Activated T-cell treated with anti-CD3 and anti-CD28 coated beads, Interleukin-2, amount 50 U/mL, for 24 hours (primary cell): Measurements from ENCODE around the gene IGLL5.

ENCODE experiments used
- DNase-seq: peaks from one replicate; pipeline ENCODE4 v3.0.0-alpha.2; 2020
- H3K27ac Mint-ChIP-seq: 2 replicates; pipeline ENCODE4 v1.8.0; 2020; ENCODE audit warnings: mild to moderate bottlenecking, mixed read lengths
- H3K27me3 Mint-ChIP-seq: 2 replicates; pipeline ENCODE4 v1.8.0; 2020; ENCODE audit warnings: mixed read lengths
- H3K36me3 Mint-ChIP-seq: 2 replicates; pipeline ENCODE4 v1.8.0; 2020; ENCODE audit warnings: low read depth, mixed read lengths
- H3K4me1 Mint-ChIP-seq: 2 replicates; pipeline ENCODE4 v1.8.0; 2020; ENCODE audit warnings: low read depth, mixed read lengths
- H3K4me3 Mint-ChIP-seq: 2 replicates; pipeline ENCODE4 v1.8.0; 2020; ENCODE audit warnings: mild to moderate bottlenecking, moderate library complexity, mixed read lengths
- H3K9me3 Mint-ChIP-seq: 2 replicates; pipeline ENCODE4 v1.8.0; 2020; ENCODE audit warnings: mixed read lengths

Gene IGLL5

GRCh38 chr22:22909605-22910271 is 22.1 kb downstream of the IGLL5 start:
- Mint-ChIP-seq H3K27ac (no peak overlapping the region), H3K4me1 (no peaks in the 10 kb centered on the region), H3K36me3 (no peaks in the 10 kb centered on the region), H3K27me3 (no peaks in the 10 kb centered on the region), H3K4me3 (no peak overlapping the region), H3K9me3 (no peaks in the 10 kb centered on the region)
- no peak for DNase-seq

- Mint-ChIP-seq H3K36me3 (no peaks in the 10 kb centered on the region), H3K4me3 (no peak overlapping the region), H3K27ac (no peak overlapping the region), H3K27me3 (no peaks in the 10 kb centered on the region), H3K4me1 (no peaks in the 10 kb centered on the region), H3K9me3 (no peaks in the 10 kb centered on the region)
- no peak for DNase-seq
Measured at GRCh38 chr22:22910272-22911240, 22.9 kb downstream of the IGLL5 start.

DNA sequence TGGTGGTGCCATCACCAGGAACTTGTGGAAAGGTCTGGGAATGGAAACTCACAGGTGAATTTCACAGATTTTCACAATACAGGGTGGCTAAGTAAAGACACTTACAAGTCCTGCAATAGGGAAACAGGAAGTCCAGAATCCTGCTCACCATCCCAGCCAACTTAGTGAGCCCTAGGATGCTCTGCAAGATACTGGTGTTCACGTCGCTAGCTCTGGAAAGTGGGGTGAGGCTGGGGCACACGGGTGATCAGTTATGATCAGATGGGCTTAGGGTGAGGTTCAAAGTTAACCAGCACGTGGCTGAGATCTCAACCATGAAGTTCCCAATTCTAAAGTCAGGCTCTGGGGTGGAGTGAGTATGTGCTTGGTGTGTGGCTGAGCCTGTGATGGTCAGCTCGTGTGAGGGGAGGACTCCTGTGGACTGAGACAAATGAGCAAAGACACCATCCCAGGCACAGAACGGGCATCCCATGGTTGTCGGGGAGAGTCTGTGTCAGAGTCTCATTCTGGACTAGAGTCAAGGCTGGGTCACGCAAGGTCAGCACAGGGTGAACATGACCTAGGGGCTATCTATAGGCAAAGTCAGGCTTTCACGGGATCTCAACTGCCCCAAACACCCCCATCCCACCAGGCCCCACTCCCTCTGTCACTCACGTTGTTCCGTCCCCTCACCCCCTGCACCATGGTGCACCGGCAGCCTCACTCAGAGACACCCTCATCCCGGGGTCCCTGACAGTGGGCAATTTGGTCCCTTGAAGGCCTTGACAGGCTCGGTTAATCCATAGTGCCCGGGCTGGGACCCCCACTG is 23.9 kb downstream of the IGLL5 start:
- H3K27ac Mint-ChIP-seq = no peak overlapping the region
- H3K36me3 Mint-ChIP-seq = no peaks in the 10 kb centered on the region
- no peaks in the 10 kb centered on the region for H3K4me1 Mint-ChIP-seq
- no peaks in the 10 kb centered on the region for H3K27me3 Mint-ChIP-seq
- H3K4me3 Mint-ChIP-seq = no peak overlapping the region
- no peaks in the 10 kb centered on the region for H3K9me3 Mint-ChIP-seq
- DNase-seq = no peak

DNA sequence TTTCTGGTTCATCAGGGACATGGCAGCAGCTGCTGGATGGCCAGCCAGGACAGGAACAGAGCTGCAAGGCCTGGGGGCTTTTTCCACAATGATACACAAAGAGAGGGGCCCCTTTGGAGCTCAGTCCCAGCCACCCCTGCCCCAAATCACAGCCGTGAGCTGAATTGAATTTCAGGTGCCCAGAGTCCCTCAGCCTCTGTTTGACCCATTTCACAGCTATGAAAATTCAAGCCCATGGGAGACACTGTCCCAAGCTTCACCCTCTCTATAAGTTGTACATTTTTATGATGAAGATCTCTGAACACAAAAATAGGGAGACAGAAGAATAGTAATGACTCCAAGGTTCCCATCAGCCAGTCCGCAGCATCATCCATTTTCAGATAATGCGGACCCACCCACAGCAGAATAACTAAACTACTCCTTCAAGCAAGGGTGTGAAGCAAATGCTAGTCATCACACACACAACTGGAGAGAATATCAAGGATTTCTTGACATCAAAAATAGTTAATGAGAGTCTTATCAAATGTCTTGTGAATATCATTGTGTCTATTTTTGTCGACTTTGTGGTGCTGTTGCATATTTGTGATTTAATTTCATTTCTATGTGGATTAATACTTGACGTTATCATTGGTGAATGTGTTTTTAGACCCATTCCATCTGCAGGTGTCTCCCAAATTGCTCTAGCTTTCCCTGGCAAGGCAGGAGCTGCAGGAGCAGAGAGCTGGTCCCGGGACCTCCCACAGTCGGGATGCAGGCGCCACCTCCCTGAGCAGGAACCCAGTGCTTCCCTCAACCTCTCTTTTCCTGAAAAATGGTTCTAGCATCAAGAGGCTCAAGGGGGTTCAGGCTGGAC is 24.7 kb downstream of the IGLL5 start:
- Mint-ChIP-seq H3K36me3 (no peaks in the 10 kb centered on the region), H3K27ac (no peak overlapping the region)

DNA sequence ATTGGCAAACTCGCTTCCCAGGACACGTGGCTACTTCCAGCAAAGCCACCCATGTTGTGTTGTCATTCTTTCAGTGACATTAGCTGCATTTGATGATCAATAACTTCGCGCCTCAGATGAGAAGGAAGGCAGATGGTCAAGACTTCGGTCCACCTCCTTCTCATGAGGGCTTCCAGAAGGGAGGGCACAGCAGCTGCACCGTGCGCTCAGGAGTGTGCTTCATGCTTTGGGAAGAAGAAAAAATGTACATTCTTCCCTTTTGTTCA is 25.3 kb downstream of the IGLL5 start:
- Mint-ChIP-seq H3K9me3 (no peaks in the 10 kb centered on the region), H3K27me3 (no peaks in the 10 kb centered on the region), H3K4me1 (no peaks in the 10 kb centered on the region), H3K27ac (no peak overlapping the region), H3K36me3 (no peaks in the 10 kb centered on the region), H3K4me3 (no peak overlapping the region)
- DNase-seq = no peak

More for the DNA sequence above, 24.7 kb downstream of the IGLL5 start:
- H3K9me3 Mint-ChIP-seq = no peaks in the 10 kb centered on the region
- no peaks in the 10 kb centered on the region for H3K4me1 Mint-ChIP-seq
- H3K27me3 Mint-ChIP-seq = no peaks in the 10 kb centered on the region
- no peak for DNase-seq
- no peak overlapping the region for H3K4me3 Mint-ChIP-seq

- Mint-ChIP-seq H3K36me3 (no peaks in the 10 kb centered on the region), H3K4me1 (no peaks in the 10 kb centered on the region), H3K27me3 (no peaks in the 10 kb centered on the region), H3K9me3 (no peaks in the 10 kb centered on the region), H3K27ac (no peak overlapping the region), H3K4me3 (no peak overlapping the region)
- DNase-seq = no peak
Measured at GRCh38 chr22:22913989-22914388, 26.4 kb downstream of the IGLL5 start.

- H3K27me3 Mint-ChIP-seq = no peaks in the 10 kb centered on the region
- no peak for DNase-seq
- no peak overlapping the region for H3K27ac Mint-ChIP-seq
- no peaks in the 10 kb centered on the region for H3K9me3 Mint-ChIP-seq
- no peaks in the 10 kb centered on the region for H3K4me1 Mint-ChIP-seq
- H3K36me3 Mint-ChIP-seq = no peaks in the 10 kb centered on the region
- H3K4me3 Mint-ChIP-seq = no peak overlapping the region
Measured at GRCh38 chr22:22914726-22915669, 27.4 kb downstream of the IGLL5 start.

- DNase-seq = no peak
- Mint-ChIP-seq H3K4me3 (no peak overlapping the region), H3K4me1 (no peaks in the 10 kb centered on the region), H3K27ac (no peak overlapping the region), H3K36me3 (no peaks in the 10 kb centered on the region), H3K27me3 (no peaks in the 10 kb centered on the region), H3K9me3 (no peaks in the 10 kb centered on the region)
Measured at GRCh38 chr22:22915670-22916035, 28.0 kb downstream of the IGLL5 start.

- Mint-ChIP-seq H3K4me1 (no peaks in the 10 kb centered on the region), H3K27ac (no peak overlapping the region), H3K9me3 (no peaks in the 10 kb centered on the region), H3K36me3 (no peaks in the 10 kb centered on the region), H3K27me3 (no peaks in the 10 kb centered on the region), H3K4me3 (no peak overlapping the region)
- no peak for DNase-seq
Measured at GRCh38 chr22:22916215-22916951, 28.8 kb downstream of the IGLL5 start.

DNA sequence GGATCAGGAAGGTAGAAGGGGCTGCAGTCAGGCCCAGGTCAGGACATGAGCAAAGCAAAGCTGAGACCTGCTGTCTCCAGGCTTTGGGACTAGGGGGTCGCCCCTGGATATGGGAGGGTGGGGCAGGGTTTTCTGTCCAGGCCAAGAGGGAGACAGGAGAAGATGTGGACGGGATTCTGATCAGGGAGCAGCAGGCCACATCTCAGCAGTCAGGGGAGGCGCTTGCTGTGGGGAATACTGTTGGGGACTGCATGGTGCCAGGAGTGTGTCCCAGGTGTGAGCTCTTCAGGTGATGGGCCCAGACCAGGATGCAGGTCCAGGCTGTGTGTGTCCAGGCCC is 29.3 kb downstream of the IGLL5 start:
- no peaks in the 10 kb centered on the region for H3K9me3 Mint-ChIP-seq
- H3K27me3 Mint-ChIP-seq = no peaks in the 10 kb centered on the region
- no peak overlapping the region for H3K4me3 Mint-ChIP-seq
- no peak for DNase-seq
- H3K4me1 Mint-ChIP-seq = no peaks in the 10 kb centered on the region
- no peaks in the 10 kb centered on the region for H3K36me3 Mint-ChIP-seq
- H3K27ac Mint-ChIP-seq = no peak overlapping the region

DNA sequence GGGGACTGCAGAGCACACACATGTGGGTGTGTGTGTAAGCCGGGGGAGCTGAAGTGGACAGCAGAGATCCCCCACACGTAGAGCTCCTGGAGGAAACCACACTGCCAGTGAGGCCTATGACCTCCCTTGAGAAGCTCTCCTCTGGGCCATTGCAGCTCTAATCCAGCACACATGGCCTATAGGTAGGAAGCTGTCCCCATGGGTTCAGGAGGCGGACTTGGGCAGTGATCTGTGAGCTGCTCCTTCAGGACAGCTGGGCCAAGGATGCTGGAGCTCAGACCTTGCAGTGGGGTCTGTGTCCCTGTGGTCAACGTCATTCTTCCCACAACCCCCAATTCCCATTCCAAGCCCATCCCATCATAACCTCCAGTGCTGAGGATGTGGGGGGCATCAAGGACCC is 29.8 kb downstream of the IGLL5 start:
- H3K27me3 Mint-ChIP-seq = no peaks in the 10 kb centered on the region
- DNase-seq = no peak
- H3K36me3 Mint-ChIP-seq = no peaks in the 10 kb centered on the region
- no peak overlapping the region for H3K4me3 Mint-ChIP-seq
- H3K4me1 Mint-ChIP-seq = no peaks in the 10 kb centered on the region
- no peak overlapping the region for H3K27ac Mint-ChIP-seq
- no peaks in the 10 kb centered on the region for H3K9me3 Mint-ChIP-seq

DNA sequence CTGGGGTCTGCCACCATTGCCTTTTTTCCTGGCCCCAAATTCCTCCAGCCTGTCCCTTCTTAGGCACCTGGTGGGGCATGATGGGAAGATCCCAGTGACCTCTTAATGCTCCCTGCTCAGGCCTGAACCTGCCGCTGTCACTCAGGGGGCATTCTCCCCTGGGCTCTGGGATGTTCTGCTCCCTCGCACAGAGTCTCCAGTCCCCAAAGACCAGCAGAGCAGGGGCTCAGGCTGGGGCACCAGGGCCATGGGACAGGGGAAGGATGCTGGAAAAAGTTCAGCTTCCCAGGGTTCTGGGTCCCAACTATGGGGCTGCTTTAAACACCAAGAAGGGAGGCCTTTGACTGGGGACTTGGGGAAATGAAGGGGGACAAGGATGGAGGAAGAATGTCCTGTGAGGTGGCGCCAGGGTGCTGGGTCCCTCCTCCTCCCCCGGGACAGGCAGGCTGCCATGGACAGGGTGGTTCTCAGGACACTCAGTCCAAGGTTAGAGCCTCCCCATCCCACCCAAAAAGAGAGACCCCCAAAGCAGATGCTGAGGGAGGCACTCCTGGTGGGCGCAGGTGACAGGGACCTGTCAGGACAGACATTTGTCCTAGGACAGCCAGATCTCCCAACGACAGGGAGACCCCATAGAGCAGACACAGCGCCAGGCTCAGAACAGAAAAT is 30.8 kb downstream of the IGLL5 start:
- H3K9me3 Mint-ChIP-seq = no peaks in the 10 kb centered on the region
- H3K36me3 Mint-ChIP-seq = no peaks in the 10 kb centered on the region
- no peaks in the 10 kb centered on the region for H3K27me3 Mint-ChIP-seq
- no peaks in the 10 kb centered on the region for H3K4me1 Mint-ChIP-seq
- H3K27ac Mint-ChIP-seq = no peak overlapping the region
- no peak overlapping the region for H3K4me3 Mint-ChIP-seq
- no peak for DNase-seq
